Measurements from ENCODE around the gene MRGPRX1.
A peak's percentile ranks its signal among the peaks of the same experiment; 100 is the strongest.
"Not testable (repeated sequence)": the region's sequence is repeated elsewhere in the genome, so short reads cannot be mapped to it uniquely, and the experiment has no call there.

The MRGPRX1 gene

GRCh38 chr11:18939314-18939713 lies at the start of gene MRGPRX1:
MRGPRX1 (minus strand) TSS chr11:18939414; CDS start chr11:18934784, 4,630 bp downstream.
- DNase-seq (ENCODE audit: low spot score) = no peak

GRCh38 chr11:18987454-18988231 lies 48.4 kb upstream of the MRGPRX1 start:
- DNase-seq (ENCODE audit: low spot score) = no peak

GRCh38 chr11:18986744-18987143 lies 47.5 kb upstream of the MRGPRX1 start:
- DNase-seq (ENCODE audit: low spot score) = no peak

GRCh38 chr11:18981897-18982296 lies 42.7 kb upstream of the MRGPRX1 start:
- DNase-seq (ENCODE audit: low spot score) = no peak

- DNase-seq (ENCODE audit: low spot score) = no peak
Observed at GRCh38 chr11:18974192-18974591, 35.0 kb upstream of the MRGPRX1 start.

GRCh38 chr11:18972336-18972735 lies 33.1 kb upstream of the MRGPRX1 start:
- no peak for DNase-seq (ENCODE audit: low spot score)

- DNase-seq (ENCODE audit: low spot score) = no peak
Observed at GRCh38 chr11:18969720-18970119, 30.5 kb upstream of the MRGPRX1 start.

- DNase-seq (ENCODE audit: low spot score) = no peak
Observed at GRCh38 chr11:18958221-18958910, 19.2 kb upstream of the MRGPRX1 start.

GRCh38 chr11:18956630-18957029 lies 17.4 kb upstream of the MRGPRX1 start:
- DNase-seq (ENCODE audit: low spot score) = no peak

- DNase-seq (ENCODE audit: low spot score) = no peak
Observed at GRCh38 chr11:18936002-18936673, 3.1 kb downstream of the MRGPRX1 start.

- no peak for DNase-seq (ENCODE audit: low spot score)
Observed at GRCh38 chr11:18934195-18934814, 4.9 kb downstream of the MRGPRX1 start.

- DNase-seq (ENCODE audit: low spot score) = no peak
Observed at GRCh38 chr11:18927550-18928322, 11.5 kb downstream of the MRGPRX1 start.

- not testable (repeated sequence) for DNase-seq (ENCODE audit: low spot score)
Observed at GRCh38 chr11:18925426-18925825, 13.8 kb downstream of the MRGPRX1 start.

- DNase-seq (ENCODE audit: low spot score) = no peak
Observed at GRCh38 chr11:18912883-18913282, 26.3 kb downstream of the MRGPRX1 start.

GRCh38 chr11:18907391-18907790 lies 31.8 kb downstream of the MRGPRX1 start:
- DNase-seq (ENCODE audit: low spot score) = peak; percentile 13

GRCh38 chr11:18900637-18901036 lies 38.6 kb downstream of the MRGPRX1 start:
- not testable (repeated sequence) for DNase-seq (ENCODE audit: low spot score)

GRCh38 chr11:18900151-18900611 lies 39.0 kb downstream of the MRGPRX1 start:
- DNase-seq (ENCODE audit: low spot score) = not testable (repeated sequence)

- not testable (repeated sequence) for DNase-seq (ENCODE audit: low spot score)
Observed at GRCh38 chr11:18891712-18892111, 47.5 kb downstream of the MRGPRX1 start.

GRCh38 chr11:18890615-18891014 lies 48.6 kb downstream of the MRGPRX1 start:
- DNase-seq (ENCODE audit: low spot score) = no peak
